Measurements from ENCODE around the gene KRT77. TPM values are rescaled to one million over a fixed set of nuclear protein-coding genes. Genes with fewer than 3 reads are reported as not detected.
A peak's percentile ranks its signal among the peaks of the same experiment; 100 is the strongest.
"Not testable (repeated sequence)": the region's sequence is repeated elsewhere in the genome, so short reads cannot be mapped to it uniquely, and the experiment has no call there.

KRT77 gene
- total RNA-seq: not detected in 2 replicates

DNA sequence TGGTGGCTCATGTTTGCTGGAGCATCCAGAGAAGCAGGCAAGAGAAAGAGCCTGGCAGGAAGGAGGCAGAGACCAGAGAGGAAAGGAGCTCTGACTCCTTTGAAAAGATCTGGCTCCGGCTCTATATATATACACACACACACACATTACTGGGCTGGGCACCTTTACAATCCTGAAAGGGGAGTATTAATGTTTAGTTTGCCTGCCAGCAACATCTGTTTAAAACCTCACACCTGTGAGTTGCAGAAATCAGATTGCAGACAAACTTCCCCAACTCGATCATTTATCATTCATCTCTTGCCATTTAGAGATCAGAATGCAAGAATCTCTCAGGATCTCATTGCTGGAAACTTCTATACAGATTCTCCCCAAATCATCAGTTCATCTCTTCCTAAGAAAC lies at the start of gene KRT77:
TSS of gene KRT77 (minus strand) at position 101 of the 400 bp plus-strand sequence. CDS start at position 11, 90 bp downstream.
- H3K27ac Mint-ChIP-seq: no peak within 1 kb of the TSS

DNA sequence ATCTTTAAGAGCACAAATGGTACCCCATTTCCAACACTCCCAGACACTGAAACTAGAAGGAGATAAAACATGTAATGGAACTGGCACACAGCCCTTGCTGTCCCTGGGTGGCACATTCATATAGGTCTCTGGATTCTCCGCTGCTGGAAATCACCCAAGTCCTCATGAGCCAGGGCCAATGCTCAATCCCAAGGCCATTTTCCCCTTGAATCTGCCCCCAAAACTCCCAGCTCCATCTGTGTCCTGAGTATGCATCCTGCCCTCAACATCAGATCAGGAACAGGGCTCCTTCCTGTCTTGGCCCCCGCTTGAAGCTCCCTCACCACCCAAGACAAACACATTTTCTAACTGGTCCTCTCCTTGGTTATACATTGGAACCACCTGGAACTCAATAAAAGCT lies 49.2 kb upstream of the KRT77 start:
- no peak for DNase-seq
- no peak overlapping the region for H3K4me3 Mint-ChIP-seq
- H3K9me3 Mint-ChIP-seq: no peaks in the 10 kb centered on the region
- H3K36me3 Mint-ChIP-seq (ENCODE audit: low read depth): no peaks in the 10 kb centered on the region
- H3K27ac Mint-ChIP-seq: no peak overlapping the region
- intact Hi-C loops (cut with micrococcal nuclease): no loop called here
- peaks cover 5% of the 10 kb centered on the region for H3K4me1 Mint-ChIP-seq
- peaks cover 12% of the 10 kb centered on the region for H3K27me3 Mint-ChIP-seq

More for the DNA sequence above, at the start of gene KRT77:
- DNase-seq: no peak
- Mint-ChIP-seq H3K9me3 (no peaks in the 10 kb centered on the region), H3K4me3 (no peak within 1 kb of the TSS), H3K36me3 (ENCODE audit: low read depth) (no peaks in the 10 kb centered on the region), H3K27me3 (peaks cover 12% of the 10 kb centered on the region), H3K4me1 (peaks cover 2% of the 10 kb centered on the region)
- intact Hi-C loops (cut with micrococcal nuclease): no loop called here

DNA sequence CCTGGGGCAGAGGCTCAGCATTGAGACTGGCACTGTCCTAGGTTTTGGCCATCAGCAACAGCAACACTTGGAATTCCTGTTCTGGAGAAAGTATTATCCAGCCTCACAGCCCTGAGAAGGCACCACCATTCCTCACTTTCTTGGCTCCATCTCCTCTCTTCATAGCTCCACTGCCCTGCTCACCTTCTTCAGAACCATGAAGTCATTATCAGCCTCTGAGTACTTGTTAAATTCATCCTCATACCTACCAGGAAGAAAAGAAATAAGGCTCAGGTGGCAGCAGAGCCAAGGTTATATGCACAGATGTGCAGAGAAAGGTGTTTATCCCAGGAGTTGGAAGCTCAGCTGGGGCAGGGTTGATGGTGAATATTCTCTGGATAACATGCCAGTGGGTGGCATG lies 48.5 kb upstream of the KRT77 start:
- no peak overlapping the region for H3K27ac Mint-ChIP-seq
- H3K36me3 Mint-ChIP-seq (ENCODE audit: low read depth): no peaks in the 10 kb centered on the region
- intact Hi-C loops (cut with micrococcal nuclease): no loop called here
- no peak overlapping the region for H3K4me3 Mint-ChIP-seq
- peaks cover 5% of the 10 kb centered on the region for H3K4me1 Mint-ChIP-seq
- H3K9me3 Mint-ChIP-seq: no peaks in the 10 kb centered on the region
- peaks cover 12% of the 10 kb centered on the region for H3K27me3 Mint-ChIP-seq
- no peak for DNase-seq

DNA sequence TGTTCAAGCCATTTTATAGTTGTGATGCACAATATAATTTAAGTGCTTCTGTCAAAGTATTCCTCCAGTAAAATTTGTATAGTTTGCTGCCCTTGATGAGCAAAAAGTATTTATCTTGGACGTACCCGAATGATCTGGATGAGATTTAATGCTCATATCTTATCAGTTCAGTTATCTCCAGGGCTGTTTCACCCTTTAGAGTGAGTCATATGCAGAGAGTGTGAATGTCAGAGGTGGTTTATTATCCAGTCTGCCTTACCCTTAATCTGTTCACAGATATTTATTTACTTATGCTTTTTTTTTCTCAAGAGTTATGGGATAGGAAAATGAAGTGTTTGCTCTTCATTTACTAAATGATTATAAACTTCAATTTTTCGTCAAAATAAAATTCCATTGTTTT lies 47.2 kb upstream of the KRT77 start:
- intact Hi-C loops (cut with micrococcal nuclease); DNase-seq; H3K27ac Mint-ChIP-seq; H3K9me3 Mint-ChIP-seq; H3K36me3 Mint-ChIP-seq (ENCODE audit: low read depth); H3K4me3 Mint-ChIP-seq; H3K4me1 Mint-ChIP-seq: not testable (repeated sequence)
- peaks cover 12% of the 10 kb centered on the region for H3K27me3 Mint-ChIP-seq

DNA sequence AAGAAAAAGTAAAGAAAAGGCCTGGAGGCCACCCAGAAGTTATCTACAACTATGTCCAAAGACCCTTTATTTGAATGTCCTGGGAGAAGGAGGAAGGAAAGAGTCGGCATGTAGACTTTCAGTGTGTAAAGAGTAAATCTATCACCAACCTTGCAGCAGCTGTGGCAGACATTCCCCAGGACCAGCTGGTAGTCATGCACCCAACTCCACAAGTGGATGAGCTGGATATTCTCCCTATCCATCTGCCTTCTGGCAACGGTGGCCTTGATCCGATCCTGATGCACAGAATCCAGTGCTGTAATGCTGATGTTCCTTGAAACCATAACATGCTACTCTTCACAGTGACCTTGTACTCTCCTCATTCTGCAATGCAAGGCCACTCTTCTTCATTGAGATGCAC lies 46.5 kb upstream of the KRT77 start:
- Mint-ChIP-seq H3K36me3 (ENCODE audit: low read depth) (no peaks in the 10 kb centered on the region), H3K27me3 (peaks cover 12% of the 10 kb centered on the region), H3K4me3 (no peak overlapping the region), H3K4me1 (peaks cover 5% of the 10 kb centered on the region), H3K27ac (no peak overlapping the region), H3K9me3 (no peaks in the 10 kb centered on the region)
- DNase-seq: no peak
- intact Hi-C loops (cut with micrococcal nuclease): no loop called here

DNA sequence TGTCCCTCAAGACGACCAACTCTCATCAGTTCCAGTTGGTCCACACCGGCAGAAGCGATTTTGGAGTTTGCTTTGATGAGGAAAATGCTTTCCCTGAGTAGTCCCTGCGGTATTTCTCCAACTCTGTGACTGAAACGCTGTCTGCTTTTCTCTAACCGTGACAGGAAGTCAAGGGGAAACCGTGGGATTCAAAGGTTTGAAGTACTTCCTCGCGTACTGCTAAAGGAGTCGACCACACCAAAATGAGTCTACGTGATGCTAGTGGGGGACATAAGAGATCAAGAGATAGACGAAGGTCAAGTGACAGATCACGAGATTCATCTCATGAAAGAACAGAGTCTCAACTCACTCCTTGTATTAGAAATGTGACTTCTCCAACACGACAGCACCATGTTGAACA lies 45.3 kb upstream of the KRT77 start:
- peaks cover 12% of the 10 kb centered on the region for H3K27me3 Mint-ChIP-seq
- intact Hi-C loops (cut with micrococcal nuclease): no loop called here
- no peak overlapping the region for H3K4me3 Mint-ChIP-seq
- no peak for DNase-seq
- peaks cover 5% of the 10 kb centered on the region for H3K4me1 Mint-ChIP-seq
- no peak overlapping the region for H3K27ac Mint-ChIP-seq
- H3K36me3 Mint-ChIP-seq (ENCODE audit: low read depth): no peaks in the 10 kb centered on the region
- H3K9me3 Mint-ChIP-seq: no peaks in the 10 kb centered on the region

DNA sequence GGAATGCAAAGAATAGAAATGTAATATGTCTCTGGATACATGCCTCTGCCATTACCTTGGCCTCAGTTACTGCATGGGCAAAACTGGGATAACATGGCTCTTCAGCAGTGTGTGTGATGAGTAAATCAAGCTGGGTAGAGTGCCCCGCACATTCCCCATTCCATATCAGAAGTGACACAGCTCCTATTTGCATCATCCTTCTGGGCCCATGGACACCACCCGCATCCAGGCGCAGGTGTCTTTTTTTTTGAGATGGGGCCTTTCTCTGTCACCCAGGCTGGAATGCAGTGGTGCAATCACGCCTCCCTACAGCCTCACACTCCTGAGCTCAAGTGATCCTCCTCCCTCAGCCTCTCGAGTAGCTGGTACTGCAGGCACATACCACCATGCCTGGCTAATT lies 42.2 kb upstream of the KRT77 start:
- H3K27me3 Mint-ChIP-seq: peaks cover 6% of the 10 kb centered on the region
- DNase-seq: no peak
- H3K27ac Mint-ChIP-seq: no peak overlapping the region
- H3K4me3 Mint-ChIP-seq: no peak overlapping the region
- H3K36me3 Mint-ChIP-seq (ENCODE audit: low read depth): no peaks in the 10 kb centered on the region
- H3K9me3 Mint-ChIP-seq: no peaks in the 10 kb centered on the region
- H3K4me1 Mint-ChIP-seq: peaks cover 5% of the 10 kb centered on the region
- intact Hi-C loops (cut with micrococcal nuclease): no loop called here

DNA sequence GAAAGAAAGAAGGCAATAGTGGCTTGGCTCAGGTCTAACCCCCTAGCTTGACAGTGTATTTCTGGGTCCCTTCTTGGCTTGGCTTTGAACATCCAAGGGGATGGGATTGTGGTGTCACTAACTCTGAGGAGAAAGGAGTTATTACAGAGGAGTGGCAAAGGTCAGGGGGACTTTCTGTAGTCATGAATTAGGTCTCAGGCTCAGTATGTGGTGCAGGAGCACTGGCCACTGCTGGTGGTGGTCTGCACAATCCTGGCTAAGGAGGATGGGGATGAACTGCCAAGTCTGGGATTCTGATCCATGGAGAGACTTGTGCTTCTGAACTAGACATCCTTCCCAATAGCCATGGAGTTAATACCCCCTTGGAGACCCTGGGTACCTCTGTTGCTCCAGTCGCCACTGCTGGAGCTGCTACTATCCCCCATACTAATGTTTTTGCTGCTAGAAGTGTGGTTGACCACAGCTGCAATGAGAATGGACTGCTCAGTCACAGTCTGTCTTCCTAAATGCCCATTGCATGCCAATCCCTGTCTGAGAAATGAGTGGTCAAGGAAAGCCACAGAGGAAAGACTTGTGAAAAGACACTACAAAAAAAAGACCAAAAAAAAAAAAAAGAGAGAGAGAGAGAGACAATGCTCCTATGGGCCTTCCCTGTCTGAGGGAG lies 41.3 kb upstream of the KRT77 start:
- peaks cover 3% of the 10 kb centered on the region for H3K4me1 Mint-ChIP-seq
- DNase-seq: no peak
- no peak overlapping the region for H3K27ac Mint-ChIP-seq
- peaks cover 7% of the 10 kb centered on the region for H3K27me3 Mint-ChIP-seq
- no peak overlapping the region for H3K4me3 Mint-ChIP-seq
- no peaks in the 10 kb centered on the region for H3K36me3 Mint-ChIP-seq (ENCODE audit: low read depth)
- intact Hi-C loops (cut with micrococcal nuclease): no loop called here
- no peaks in the 10 kb centered on the region for H3K9me3 Mint-ChIP-seq

DNA sequence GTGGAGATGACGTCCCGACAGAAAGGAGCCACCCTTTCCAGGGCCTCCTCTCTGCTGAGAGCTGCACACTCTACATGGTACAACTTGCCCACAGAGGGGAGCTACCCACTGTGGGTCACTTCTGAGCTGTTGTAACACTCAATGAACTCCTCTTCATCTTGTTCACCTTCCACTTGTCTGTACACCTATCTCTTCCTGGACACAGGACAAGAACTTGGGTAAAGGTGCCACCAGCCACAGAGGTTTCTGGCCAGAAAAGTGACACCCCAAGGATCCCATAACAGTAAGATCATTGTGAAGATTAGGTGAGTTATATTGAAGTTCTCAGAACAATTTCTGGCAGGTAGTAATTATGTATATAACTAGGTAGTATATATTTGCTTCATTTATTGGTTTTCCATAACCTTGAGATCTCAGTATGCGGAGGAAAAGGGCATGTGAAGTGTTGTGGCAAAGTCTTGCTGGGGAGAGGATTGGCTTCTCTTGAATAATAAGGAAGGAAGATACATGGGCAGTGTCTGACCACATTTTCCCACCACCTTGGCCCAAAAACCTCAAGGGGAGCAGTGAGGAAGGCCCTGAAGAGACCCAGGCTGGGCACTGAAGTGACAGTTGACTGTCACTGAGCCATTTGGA lies 39.6 kb upstream of the KRT77 start:
- Mint-ChIP-seq H3K4me3 (no peak overlapping the region), H3K9me3 (no peaks in the 10 kb centered on the region), H3K27ac (no peak overlapping the region), H3K36me3 (ENCODE audit: low read depth) (no peaks in the 10 kb centered on the region), H3K4me1 (no peaks in the 10 kb centered on the region), H3K27me3 (peaks cover 4% of the 10 kb centered on the region)
- intact Hi-C loops (cut with micrococcal nuclease): no loop called here
- DNase-seq: no peak

DNA sequence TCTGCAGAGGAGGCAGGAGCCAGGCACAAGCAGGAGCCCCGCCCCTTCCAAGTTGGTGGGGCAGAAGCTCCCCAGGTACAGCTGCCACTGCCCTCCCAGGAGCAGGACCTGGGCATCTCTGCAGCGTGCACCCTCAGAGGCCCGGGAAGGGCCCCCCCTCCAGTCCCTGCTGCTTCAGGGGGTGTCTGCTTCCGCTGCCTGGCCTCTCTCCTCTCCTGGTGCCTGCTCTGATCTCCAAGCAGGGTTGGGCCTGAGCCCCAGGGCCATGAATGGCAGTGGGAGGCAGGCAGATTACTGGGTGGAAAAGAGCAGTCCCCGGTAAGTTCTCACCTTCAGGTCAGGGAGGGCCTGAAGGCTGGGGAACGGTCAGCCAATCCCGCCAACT lies 38.9 kb upstream of the KRT77 start:
- intact Hi-C loops (cut with micrococcal nuclease): no loop called here
- no peak overlapping the region for H3K27ac Mint-ChIP-seq
- H3K27me3 Mint-ChIP-seq: peaks cover 4% of the 10 kb centered on the region
- DNase-seq: no peak
- H3K4me3 Mint-ChIP-seq: no peak overlapping the region
- H3K36me3 Mint-ChIP-seq (ENCODE audit: low read depth): no peaks in the 10 kb centered on the region
- H3K4me1 Mint-ChIP-seq: no peaks in the 10 kb centered on the region
- no peaks in the 10 kb centered on the region for H3K9me3 Mint-ChIP-seq

DNA sequence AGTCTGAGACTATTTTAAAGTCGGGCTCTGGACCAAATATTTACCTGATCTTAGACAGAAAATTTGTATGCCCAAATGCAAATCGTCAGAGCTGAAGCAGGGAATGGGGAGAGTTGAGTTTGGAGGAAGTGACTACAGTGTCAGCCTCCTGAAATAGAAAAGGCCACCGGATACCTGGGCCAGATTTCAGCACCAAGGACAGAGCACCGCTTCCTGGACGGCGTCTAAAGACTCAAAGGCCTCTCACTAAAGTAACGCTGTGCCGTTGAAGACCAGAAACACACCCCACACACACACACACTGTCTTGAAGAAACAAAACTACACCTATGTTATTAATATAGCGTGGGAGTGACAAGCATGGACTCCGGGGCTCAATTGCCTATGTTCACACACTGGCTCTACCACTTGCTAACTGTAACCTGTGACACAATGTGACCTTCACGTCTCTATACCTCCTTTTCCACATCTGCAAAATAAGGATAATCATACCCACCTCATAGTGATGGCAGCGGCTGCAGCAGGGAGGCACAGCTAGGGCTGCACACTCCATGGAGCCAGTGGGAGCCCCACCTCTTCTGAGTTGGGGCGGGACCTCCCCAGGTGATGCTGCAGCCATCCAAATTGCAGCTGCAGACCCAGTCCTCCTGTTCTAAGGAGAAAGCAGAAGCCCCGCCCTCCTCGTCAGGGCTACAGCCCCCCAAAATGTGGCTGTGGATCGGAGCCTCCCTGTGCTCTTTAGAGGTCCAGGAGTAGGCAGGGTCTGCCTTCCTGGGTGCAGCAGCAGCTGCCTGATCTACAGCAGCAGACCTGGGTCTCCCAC lies 38.3 kb upstream of the KRT77 start:
- Mint-ChIP-seq H3K27ac (no peak overlapping the region), H3K9me3 (no peaks in the 10 kb centered on the region), H3K4me1 (no peaks in the 10 kb centered on the region), H3K36me3 (ENCODE audit: low read depth) (no peaks in the 10 kb centered on the region), H3K4me3 (no peak overlapping the region), H3K27me3 (peaks cover 6% of the 10 kb centered on the region)
- intact Hi-C loops (cut with micrococcal nuclease): no loop called here
- DNase-seq: peak; percentile 91

DNA sequence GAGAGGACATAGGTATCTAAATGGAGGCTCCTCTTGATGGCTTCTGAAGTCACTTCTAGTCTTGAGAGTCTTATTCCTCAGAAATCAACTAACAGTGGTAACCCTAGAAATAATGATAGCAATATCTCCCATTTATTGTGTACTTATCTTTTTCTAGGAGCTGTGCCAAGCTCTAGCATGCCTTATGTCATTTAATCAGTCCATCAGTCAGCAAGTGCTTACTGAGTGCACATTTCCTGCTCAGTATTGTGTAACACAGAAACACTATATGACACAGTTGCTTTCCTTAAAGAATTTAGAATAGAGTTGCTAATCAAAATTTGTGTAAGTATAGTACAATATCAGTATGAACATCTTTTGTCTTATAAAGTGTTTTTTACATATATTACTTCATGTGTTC lies 37.3 kb upstream of the KRT77 start:
- no peak overlapping the region for H3K4me3 Mint-ChIP-seq
- no peaks in the 10 kb centered on the region for H3K4me1 Mint-ChIP-seq
- intact Hi-C loops (cut with micrococcal nuclease): no loop called here
- no peaks in the 10 kb centered on the region for H3K36me3 Mint-ChIP-seq (ENCODE audit: low read depth)
- no peak for DNase-seq
- peaks cover 6% of the 10 kb centered on the region for H3K27me3 Mint-ChIP-seq
- no peaks in the 10 kb centered on the region for H3K9me3 Mint-ChIP-seq
- H3K27ac Mint-ChIP-seq: no peak overlapping the region

DNA sequence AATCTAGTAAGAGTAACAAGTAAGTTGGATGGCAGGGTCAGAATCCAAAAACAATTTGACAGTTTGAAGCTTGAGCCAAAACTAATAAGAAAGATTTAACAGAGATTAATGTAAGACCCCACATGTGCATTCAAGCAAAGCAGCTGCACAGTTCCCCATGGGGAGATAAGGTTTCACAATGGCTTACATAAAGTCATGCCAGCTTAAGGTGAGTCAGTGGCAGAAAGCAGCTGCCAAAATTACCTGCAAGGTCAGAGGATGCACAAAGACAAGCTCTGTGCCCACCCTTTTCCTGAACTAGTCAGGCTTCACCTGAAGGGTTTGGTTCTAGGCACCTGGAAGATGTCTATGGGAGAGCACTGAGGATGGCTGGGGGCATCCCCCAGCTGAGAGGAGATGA lies 36.6 kb upstream of the KRT77 start:
- Mint-ChIP-seq H3K27me3 (peaks cover 6% of the 10 kb centered on the region), H3K36me3 (ENCODE audit: low read depth) (no peaks in the 10 kb centered on the region), H3K4me1 (no peaks in the 10 kb centered on the region), H3K4me3 (no peak overlapping the region), H3K9me3 (no peaks in the 10 kb centered on the region), H3K27ac (no peak overlapping the region)
- intact Hi-C loops (cut with micrococcal nuclease): no loop called here
- DNase-seq: no peak

DNA sequence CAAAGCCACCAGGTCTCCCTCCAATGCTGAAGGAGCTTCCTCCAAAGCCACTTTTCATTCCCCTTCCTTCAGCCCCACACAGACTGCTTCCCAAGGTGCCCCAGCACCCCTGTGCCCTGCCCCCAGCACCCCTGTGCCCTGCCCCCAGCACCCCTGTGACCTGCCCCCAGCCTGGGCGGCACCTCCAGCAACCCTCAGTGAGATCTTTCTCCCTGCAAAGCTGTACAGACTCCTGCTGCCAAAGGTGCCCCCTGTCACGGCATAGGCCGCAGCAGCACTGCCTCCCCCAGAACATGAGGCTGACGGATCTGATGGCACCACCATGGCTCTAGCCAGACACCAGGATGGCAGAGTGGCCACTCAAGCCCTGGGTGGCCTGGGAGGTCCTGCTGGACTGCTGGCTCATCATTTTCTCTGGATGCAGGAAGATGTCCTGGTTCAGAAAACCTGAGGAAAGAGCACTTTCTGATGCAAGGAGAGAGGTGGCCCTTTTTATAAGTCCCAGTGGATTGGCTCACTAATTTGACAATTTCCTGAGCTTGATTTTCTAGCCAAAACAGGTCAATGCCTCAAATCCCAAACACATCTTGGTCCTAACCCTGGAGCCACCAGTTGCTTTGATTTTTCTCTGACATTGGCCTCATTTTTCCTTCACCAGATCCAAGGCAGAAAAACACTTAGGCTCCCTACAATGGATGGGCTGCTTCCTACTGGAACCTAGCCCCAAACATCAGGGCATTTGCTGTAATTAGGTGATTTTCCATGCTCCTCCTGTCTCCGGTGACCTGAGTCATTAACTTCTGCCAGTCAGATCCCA lies 32.7 kb upstream of the KRT77 start:
- Mint-ChIP-seq H3K9me3 (no peaks in the 10 kb centered on the region), H3K27ac (no peak overlapping the region)
- no peak for DNase-seq

More for the DNA sequence above, 32.7 kb upstream of the KRT77 start:
- intact Hi-C loops (cut with micrococcal nuclease): no loop called here
- Mint-ChIP-seq H3K4me1 (no peaks in the 10 kb centered on the region), H3K27me3 (peaks cover 6% of the 10 kb centered on the region), H3K4me3 (no peak overlapping the region), H3K36me3 (ENCODE audit: low read depth) (no peaks in the 10 kb centered on the region)

Measured in activated CD4-positive, alpha-beta T cell treated with anti-CD3 and anti-CD28 coated beads, Interleukin-2, amount 10 ng/mL, durations not matched to agents 24 days and 14 days (primary cell).